ENCODE data around the gene HHAT.
A peak's percentile ranks its signal among the peaks of the same experiment; 100 is the strongest.

HHAT gene

DNA sequence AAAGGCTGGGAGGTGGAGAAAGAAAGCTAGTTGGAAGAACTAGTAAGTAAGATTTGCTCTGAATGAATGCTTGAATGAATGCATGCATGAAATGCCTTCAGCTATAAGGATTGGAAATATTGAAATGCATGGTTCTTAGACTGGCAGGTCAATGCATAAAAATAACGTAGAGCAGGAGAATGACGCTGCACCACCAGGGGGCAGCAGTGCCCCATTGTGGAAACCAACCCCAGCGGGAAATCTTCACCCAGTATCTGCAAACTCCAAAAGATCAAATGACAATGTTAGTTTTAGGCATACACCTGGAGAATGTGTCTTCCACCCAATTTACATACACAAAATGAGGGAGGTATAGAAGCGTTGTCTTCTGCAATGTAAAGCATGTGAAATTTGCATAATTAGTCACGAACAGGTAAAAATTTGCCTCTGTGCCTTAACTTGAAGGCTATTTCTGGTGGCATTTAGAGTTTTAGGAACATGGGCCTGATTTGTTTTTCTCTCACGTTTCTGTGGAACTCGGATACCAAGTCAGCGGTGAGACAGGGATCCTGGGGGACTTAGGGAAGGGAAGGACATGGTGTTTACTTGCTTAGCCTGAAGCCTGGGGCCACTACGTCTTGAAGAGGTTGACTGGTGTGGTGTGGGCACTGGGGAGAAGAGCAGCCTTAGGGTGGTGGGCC lies 78.6 kb downstream of the HHAT start:
- Histone ChIP-seq H3K9me3 (replicated peaks in 1 of 2; ENCODE audit: control insufficient read depth in 2 of 2, insufficient read depth in 1 of 2, low read depth in 1 of 2, low read length in 2 of 2) (no peaks in the 10 kb centered on the region), H3K23ac (ENCODE audit: low read depth, low read length, poor library complexity) (no peak overlapping the region), H4K8ac (ENCODE audit: low read depth, low read length) (no peak overlapping the region), H3K14ac (ENCODE audit: low read length) (no peak overlapping the region), H3K79me1 (ENCODE audit: low read depth, low read length) (no peaks in the 10 kb centered on the region), H2BK120ac (ENCODE audit: low read depth, low read length) (no peak overlapping the region), H3K4ac (ENCODE audit: low read length) (no peak overlapping the region), H2AK5ac (ENCODE audit: low read depth, low read length) (no peak overlapping the region), H3K4me2 (ENCODE audit: insufficient read depth, low read length, poor library complexity, severe bottlenecking) (no peak overlapping the region), H3K4me3 (ENCODE audit: low read length in 2 of 2) (no peak overlapping the region), H2BK12ac (ENCODE audit: low read length) (no peak overlapping the region), H2AFZ (ENCODE audit: low read length) (no peak overlapping the region), H4K91ac (ENCODE audit: low read depth, low read length, poor library complexity) (no peak overlapping the region), H3K18ac (ENCODE audit: low read length) (no peak overlapping the region), H2BK15ac (ENCODE audit: low read length) (no peak overlapping the region), H3K9ac (ENCODE audit: low read depth, low read length, poor library complexity) (no peak overlapping the region), H2BK5ac (ENCODE audit: low read length) (no peak overlapping the region), H3K27ac (replicated peaks; ENCODE audit: low read length) (no peak overlapping the region), H3K27me3 (ENCODE audit: control insufficient read depth in 3 of 3, insufficient read depth in 3 of 3, low read depth in 1 of 3, low read length in 3 of 3) (no peaks in the 10 kb centered on the region), H3K36me3 (replicated peaks in 1 of 2; ENCODE audit: control insufficient read depth in 2 of 2, insufficient read depth in 2 of 2, low read length in 2 of 2) (no peaks in the 10 kb centered on the region), H3K4me1 (ENCODE audit: control insufficient read depth in 2 of 2, insufficient read depth in 1 of 2, low read depth in 1 of 2, low read length in 2 of 2) (peaks cover 2 to 5% of the 10 kb centered on the region in 2 donors)
- DNase-seq (ENCODE audit: low spot score), result peak; percentile 64
- no CpG with 5 or more reads among the region's 9 CpGs for WGBS, 2 donors (ENCODE audit: extremely low coverage in 2 of 2, insufficient read length in 2 of 2, insufficient replicate concordance in 1 of 2)

GRCh38 chr1:210407887-210408252 lies 79.2 kb downstream of the HHAT start:
- Histone ChIP-seq H3K4ac (ENCODE audit: low read length) (no peak overlapping the region), H2BK12ac (ENCODE audit: low read length) (no peak overlapping the region), H2AFZ (ENCODE audit: low read length) (no peak overlapping the region), H3K27me3 (ENCODE audit: control insufficient read depth in 3 of 3, insufficient read depth in 3 of 3, low read depth in 1 of 3, low read length in 3 of 3) (no peaks in the 10 kb centered on the region), H3K79me1 (ENCODE audit: low read depth, low read length) (no peaks in the 10 kb centered on the region), H3K9ac (ENCODE audit: low read depth, low read length, poor library complexity) (no peak overlapping the region), H3K27ac (replicated peaks; ENCODE audit: low read length) (no peak overlapping the region), H2BK15ac (ENCODE audit: low read length) (no peak overlapping the region), H3K4me3 (ENCODE audit: low read length in 2 of 2) (no peak overlapping the region), H2BK5ac (ENCODE audit: low read length) (no peak overlapping the region), H3K23ac (ENCODE audit: low read depth, low read length, poor library complexity) (no peak overlapping the region), H3K4me2 (ENCODE audit: insufficient read depth, low read length, poor library complexity, severe bottlenecking) (no peak overlapping the region), H3K9me3 (replicated peaks in 1 of 2; ENCODE audit: control insufficient read depth in 2 of 2, insufficient read depth in 1 of 2, low read depth in 1 of 2, low read length in 2 of 2) (peaks cover 0 to 2% of the 10 kb centered on the region in 2 donors), H3K4me1 (ENCODE audit: control insufficient read depth in 2 of 2, insufficient read depth in 1 of 2, low read depth in 1 of 2, low read length in 2 of 2) (peaks cover 2 to 5% of the 10 kb centered on the region in 2 donors), H4K8ac (ENCODE audit: low read depth, low read length) (no peak overlapping the region), H3K36me3 (replicated peaks in 1 of 2; ENCODE audit: control insufficient read depth in 2 of 2, insufficient read depth in 2 of 2, low read length in 2 of 2) (no peaks in the 10 kb centered on the region), H3K18ac (ENCODE audit: low read length) (no peak overlapping the region), H2AK5ac (ENCODE audit: low read depth, low read length) (no peak overlapping the region), H4K91ac (ENCODE audit: low read depth, low read length, poor library complexity) (no peak overlapping the region), H2BK120ac (ENCODE audit: low read depth, low read length) (no peak overlapping the region), H3K14ac (ENCODE audit: low read length) (no peak overlapping the region)
- no peak for DNase-seq (ENCODE audit: low spot score)
- WGBS, 2 donors (ENCODE audit: extremely low coverage in 2 of 2, insufficient read length in 2 of 2, insufficient replicate concordance in 1 of 2), result no CpG with 5 or more reads among the region's 1 CpG

GRCh38 chr1:210412240-210412639 lies 83.5 kb downstream of the HHAT start:
- no peaks in the 10 kb centered on the region for H3K79me1 ChIP-seq (ENCODE audit: low read depth, low read length)
- H3K36me3 ChIP-seq (replicated peaks in 1 of 2; ENCODE audit: control insufficient read depth in 2 of 2, insufficient read depth in 2 of 2, low read length in 2 of 2), result no peaks in the 10 kb centered on the region
- no peak overlapping the region for H2AK5ac ChIP-seq (ENCODE audit: low read depth, low read length)
- no peak overlapping the region for H2BK15ac ChIP-seq (ENCODE audit: low read length)
- H3K14ac ChIP-seq (ENCODE audit: low read length), result no peak overlapping the region
- H3K4me2 ChIP-seq (ENCODE audit: insufficient read depth, low read length, poor library complexity, severe bottlenecking), result no peak overlapping the region
- no peak overlapping the region for H3K4me3 ChIP-seq (ENCODE audit: low read length in 2 of 2)
- H3K4me1 ChIP-seq (ENCODE audit: control insufficient read depth in 2 of 2, insufficient read depth in 1 of 2, low read depth in 1 of 2, low read length in 2 of 2), result no peaks in the 10 kb centered on the region
- no peak overlapping the region for H3K9ac ChIP-seq (ENCODE audit: low read depth, low read length, poor library complexity)
- H2BK120ac ChIP-seq (ENCODE audit: low read depth, low read length), result no peak overlapping the region
- no peak overlapping the region for H2AFZ ChIP-seq (ENCODE audit: low read length)
- H3K27me3 ChIP-seq (ENCODE audit: control insufficient read depth in 3 of 3, insufficient read depth in 3 of 3, low read depth in 1 of 3, low read length in 3 of 3), result no peaks in the 10 kb centered on the region
- no peak overlapping the region for H3K18ac ChIP-seq (ENCODE audit: low read length)
- no peak for DNase-seq (ENCODE audit: low spot score)
- H3K9me3 ChIP-seq (replicated peaks in 1 of 2; ENCODE audit: control insufficient read depth in 2 of 2, insufficient read depth in 1 of 2, low read depth in 1 of 2, low read length in 2 of 2), result peaks cover 2% of the 10 kb centered on the region in 2 donors
- no peak overlapping the region for H3K4ac ChIP-seq (ENCODE audit: low read length)
- no CpG with 5 or more reads among the region's 1 CpG for WGBS, 2 donors (ENCODE audit: extremely low coverage in 2 of 2, insufficient read length in 2 of 2, insufficient replicate concordance in 1 of 2)
- no peak overlapping the region for H4K91ac ChIP-seq (ENCODE audit: low read depth, low read length, poor library complexity)
- no peak overlapping the region for H3K23ac ChIP-seq (ENCODE audit: low read depth, low read length, poor library complexity)
- no peak overlapping the region for H2BK12ac ChIP-seq (ENCODE audit: low read length)
- no peak overlapping the region for H4K8ac ChIP-seq (ENCODE audit: low read depth, low read length)
- H3K27ac ChIP-seq (replicated peaks; ENCODE audit: low read length), result no peak overlapping the region
- H2BK5ac ChIP-seq (ENCODE audit: low read length), result no peak overlapping the region

DNA sequence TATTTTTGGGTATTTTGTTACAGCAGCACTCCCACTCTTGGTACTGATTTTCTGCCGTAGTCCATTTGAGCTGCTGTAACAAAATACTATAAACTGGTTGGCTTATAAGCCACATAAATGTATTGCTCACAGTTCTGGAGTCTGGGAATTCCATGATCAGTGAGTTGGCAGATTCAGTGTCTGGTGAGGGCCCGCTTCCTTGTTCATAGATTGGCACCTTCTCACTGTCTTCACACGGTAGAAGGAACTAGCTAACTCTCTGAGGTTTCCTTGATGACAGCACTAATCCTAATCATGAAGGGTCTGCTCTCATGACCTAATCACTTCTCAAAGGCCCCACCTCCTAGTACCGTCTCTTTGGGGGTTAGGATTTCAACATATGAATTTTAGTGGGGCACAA lies 85.2 kb downstream of the HHAT start:
- H2AFZ ChIP-seq (ENCODE audit: low read length), result no peak overlapping the region
- no peak overlapping the region for H4K8ac ChIP-seq (ENCODE audit: low read depth, low read length)
- peaks cover 0 to 2% of the 10 kb centered on the region in 2 donors for H3K36me3 ChIP-seq (replicated peaks in 1 of 2; ENCODE audit: control insufficient read depth in 2 of 2, insufficient read depth in 2 of 2, low read length in 2 of 2)
- H2BK120ac ChIP-seq (ENCODE audit: low read depth, low read length), result no peak overlapping the region
- no peak overlapping the region for H2BK15ac ChIP-seq (ENCODE audit: low read length)
- no peak overlapping the region for H3K4ac ChIP-seq (ENCODE audit: low read length)
- no peak overlapping the region for H2BK5ac ChIP-seq (ENCODE audit: low read length)
- no peak overlapping the region for H3K18ac ChIP-seq (ENCODE audit: low read length)
- no peak overlapping the region for H2AK5ac ChIP-seq (ENCODE audit: low read depth, low read length)
- WGBS, 2 donors (ENCODE audit: extremely low coverage in 2 of 2, insufficient read length in 2 of 2, insufficient replicate concordance in 1 of 2), result no CpG with 5 or more reads among the region's 4 CpGs
- H3K27ac ChIP-seq (replicated peaks; ENCODE audit: low read length), result no peak overlapping the region
- H2BK12ac ChIP-seq (ENCODE audit: low read length), result no peak overlapping the region
- no peak overlapping the region for H3K9ac ChIP-seq (ENCODE audit: low read depth, low read length, poor library complexity)
- H4K91ac ChIP-seq (ENCODE audit: low read depth, low read length, poor library complexity), result no peak overlapping the region
- H3K9me3 ChIP-seq (replicated peaks in 1 of 2; ENCODE audit: control insufficient read depth in 2 of 2, insufficient read depth in 1 of 2, low read depth in 1 of 2, low read length in 2 of 2), result peaks cover 2% of the 10 kb centered on the region in 2 donors
- DNase-seq (ENCODE audit: low spot score), result no peak
- H3K4me2 ChIP-seq (ENCODE audit: insufficient read depth, low read length, poor library complexity, severe bottlenecking), result no peak overlapping the region
- no peak overlapping the region for H3K4me3 ChIP-seq (ENCODE audit: low read length in 2 of 2)
- H3K14ac ChIP-seq (ENCODE audit: low read length), result no peak overlapping the region
- no peaks in the 10 kb centered on the region for H3K27me3 ChIP-seq (ENCODE audit: control insufficient read depth in 3 of 3, insufficient read depth in 3 of 3, low read depth in 1 of 3, low read length in 3 of 3)
- no peaks in the 10 kb centered on the region for H3K79me1 ChIP-seq (ENCODE audit: low read depth, low read length)
- H3K23ac ChIP-seq (ENCODE audit: low read depth, low read length, poor library complexity), result no peak overlapping the region
- H3K4me1 ChIP-seq (ENCODE audit: control insufficient read depth in 2 of 2, insufficient read depth in 1 of 2, low read depth in 1 of 2, low read length in 2 of 2), result peaks cover 0 to under 1% of the 10 kb centered on the region in 2 donors
